Panc1 (cell line): ENCODE results near the gene SWSAP1.

ENCODE experiments used
- CTCF ChIP-seq: fragments of 450-650 bp; IDR thresholded peaks from 2 replicates; pipeline ENCODE4 v1.5.1; 2017; ENCODE audit warnings: mild to moderate bottlenecking
- POLR2AphosphoS5 ChIP-seq: IDR thresholded peaks from 2 replicates; pipeline ENCODE4 v1.6.1; 2012; ENCODE audit warnings: mild to moderate bottlenecking, low read depth, low read length, moderate library complexity
- SIN3A ChIP-seq: IDR thresholded peaks from 2 replicates; pipeline ENCODE4 v1.6.1; 2012; ENCODE audit warnings: low read depth, mild to moderate bottlenecking, low read length, moderate library complexity, borderline replicate concordance; ENCODE audit not compliant: insufficient read depth
- TCF7L2 ChIP-seq: IDR thresholded peaks from 2 replicates; pipeline ENCODE4 v1.6.1; 2011; ENCODE audit warnings: mild to moderate bottlenecking, low read depth, low read length, inconsistent platforms
- TF ChIP-seq, protein P1 (sequence below), 2 experiments: IDR thresholded peaks; 2 replicates each; pipeline ENCODE4 v1.6.1; 2011 to 2012; ENCODE audit warnings: low read depth in 2 of 2, control low read depth in 1 of 2, low read length in 1 of 2, mild to moderate bottlenecking in 1 of 2, moderate library complexity in 1 of 2; ENCODE audit not compliant: insufficient read depth in 1 of 2

DNA sequence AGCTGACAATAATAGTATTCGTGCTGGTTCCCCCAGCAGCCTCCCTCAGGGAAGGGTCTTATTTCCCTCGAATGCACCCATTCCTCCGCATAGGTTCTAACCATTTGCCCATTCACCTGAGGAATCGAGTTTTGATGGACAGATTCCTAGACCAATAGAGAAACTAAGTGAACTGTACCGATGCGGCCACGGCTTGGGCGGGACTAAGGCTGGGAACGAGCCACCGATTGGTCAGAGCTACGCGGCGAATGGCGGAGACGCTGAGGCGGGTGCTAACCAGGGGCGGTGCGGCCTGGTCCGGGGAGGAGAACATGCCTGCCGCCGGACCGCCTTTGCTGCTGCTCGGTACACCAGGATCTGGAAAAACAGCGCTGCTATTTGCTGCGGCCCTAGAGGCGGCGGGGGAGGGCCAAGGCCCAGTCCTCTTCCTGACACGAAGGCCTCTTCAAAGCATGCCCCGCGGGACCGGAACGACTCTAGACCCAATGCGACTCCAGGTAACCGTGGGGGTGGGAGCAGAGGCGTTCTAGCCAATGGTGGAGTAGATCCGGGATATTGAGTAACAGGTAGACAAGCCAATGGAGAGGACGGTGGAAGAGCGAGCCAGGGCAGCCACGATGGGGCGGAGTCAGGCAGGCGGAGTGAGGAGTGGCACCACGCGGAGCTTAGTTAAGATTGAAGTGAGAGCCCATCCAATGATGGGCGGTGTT, at the start of gene SWSAP1:
- TF ChIP-seq SIN3A = no peak
- TF ChIP-seq CTCF = no peak
- TF ChIP-seq, protein P1, sequence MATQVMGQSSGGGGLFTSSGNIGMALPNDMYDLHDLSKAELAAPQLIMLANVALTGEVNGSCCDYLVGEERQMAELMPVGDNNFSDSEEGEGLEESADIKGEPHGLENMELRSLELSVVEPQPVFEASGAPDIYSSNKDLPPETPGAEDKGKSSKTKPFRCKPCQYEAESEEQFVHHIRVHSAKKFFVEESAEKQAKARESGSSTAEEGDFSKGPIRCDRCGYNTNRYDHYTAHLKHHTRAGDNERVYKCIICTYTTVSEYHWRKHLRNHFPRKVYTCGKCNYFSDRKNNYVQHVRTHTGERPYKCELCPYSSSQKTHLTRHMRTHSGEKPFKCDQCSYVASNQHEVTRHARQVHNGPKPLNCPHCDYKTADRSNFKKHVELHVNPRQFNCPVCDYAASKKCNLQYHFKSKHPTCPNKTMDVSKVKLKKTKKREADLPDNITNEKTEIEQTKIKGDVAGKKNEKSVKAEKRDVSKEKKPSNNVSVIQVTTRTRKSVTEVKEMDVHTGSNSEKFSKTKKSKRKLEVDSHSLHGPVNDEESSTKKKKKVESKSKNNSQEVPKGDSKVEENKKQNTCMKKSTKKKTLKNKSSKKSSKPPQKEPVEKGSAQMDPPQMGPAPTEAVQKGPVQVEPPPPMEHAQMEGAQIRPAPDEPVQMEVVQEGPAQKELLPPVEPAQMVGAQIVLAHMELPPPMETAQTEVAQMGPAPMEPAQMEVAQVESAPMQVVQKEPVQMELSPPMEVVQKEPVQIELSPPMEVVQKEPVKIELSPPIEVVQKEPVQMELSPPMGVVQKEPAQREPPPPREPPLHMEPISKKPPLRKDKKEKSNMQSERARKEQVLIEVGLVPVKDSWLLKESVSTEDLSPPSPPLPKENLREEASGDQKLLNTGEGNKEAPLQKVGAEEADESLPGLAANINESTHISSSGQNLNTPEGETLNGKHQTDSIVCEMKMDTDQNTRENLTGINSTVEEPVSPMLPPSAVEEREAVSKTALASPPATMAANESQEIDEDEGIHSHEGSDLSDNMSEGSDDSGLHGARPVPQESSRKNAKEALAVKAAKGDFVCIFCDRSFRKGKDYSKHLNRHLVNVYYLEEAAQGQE (IDR thresholded peaks at IDR 0.05; ENCODE audit: insufficient read depth in 1 of 2, low read depth in 2 of 2, low read length in 1 of 2) = no peak
- peak; percentile 77 for TF ChIP-seq POLR2AphosphoS5
- TF ChIP-seq TCF7L2 = peak; percentile 95
